Naive thymus-derived CD8-positive, alpha-beta T cell (primary cell): ENCODE measurements around the gene RILPL2. TPM values are rescaled to one million over a fixed set of nuclear protein-coding genes. Genes with fewer than 3 reads are reported as not detected.

Source experiments
- ATAC-seq, 2 donors: fragments of 150-1000 bp; cut with Tn5 transposase in 1 of 2; sonication (Bioruptor Pico), chemical (Tn5 transposase) in 1 of 2; 1 replicate in 1 of 2; 2 replicates in 1 of 2; pipeline ENCODE4 v1.10.0; 2021; ENCODE audit warnings: mild to moderate bottlenecking in 2 of 2, moderate library complexity in 2 of 2
- POLR2A ChIA-PET: fragments of 350-600 bp; sonication (Branson Sonifier 250); formaldehyde crosslinking; loops from one replicate; lab custom pipeline; 2021; ENCODE audit warnings: antibody characterized with exemption; lab: Charles Lee
- DNase-seq, 10 donors: peaks; one replicate each; pipeline versions ENCODE4 v3.0.0 to v3.0.0-alpha.2; 2020 to 2022
- H3K27ac Mint-ChIP-seq, 10 donors: one replicate each; pipeline ENCODE4 v1.8.0; 2020 to 2022; ENCODE audit warnings: mild to moderate bottlenecking in 10 of 10, mixed read lengths in 10 of 10, moderate library complexity in 4 of 10, inconsistent platforms in 1 of 10
- H3K27me3 Mint-ChIP-seq, 5 donors: one replicate each; pipeline ENCODE4 v1.8.0; 2021 to 2022; ENCODE audit warnings: mixed read lengths in 5 of 5
- H3K36me3 Mint-ChIP-seq, 3 donors: one replicate each; pipeline ENCODE4 v1.8.0; 2020 to 2022; ENCODE audit warnings: mixed read lengths in 3 of 3, mild to moderate bottlenecking in 2 of 3, inconsistent platforms in 1 of 3
- H3K4me1 Mint-ChIP-seq, 4 donors: one replicate each; pipeline ENCODE4 v1.8.0; 2021 to 2022; ENCODE audit warnings: mixed read lengths in 4 of 4
- H3K4me3 Mint-ChIP-seq, 10 donors: one replicate each; pipeline ENCODE4 v1.8.0; 2020 to 2022; ENCODE audit warnings: mild to moderate bottlenecking in 10 of 10, mixed read lengths in 10 of 10, moderate library complexity in 6 of 10, inconsistent platforms in 1 of 10
- H3K9me3 Mint-ChIP-seq, 9 donors: one replicate each; pipeline ENCODE4 v1.8.0; 2020 to 2022; ENCODE audit warnings: mixed read lengths in 9 of 9, mild to moderate bottlenecking in 3 of 9, inconsistent platforms in 1 of 9, moderate library complexity in 1 of 9
- polyA plus RNA-seq, 3 donors: library from polyadenylated mRNA; unstranded; fragments of 300-500 nt; fragmentation: Illumina TruSeq; gene quantifications; one replicate each; pipeline ENCODE4 v1.2.3, GENCODE V29; 2021
- total RNA-seq, 8 experiments: library from RNA in 2 of 8; stranded (reverse) in 2 of 8; gene quantifications; one replicate each; pipeline ENCODE4 v1.2.3 and lab custom pipeline; 2021 to 2026

The RILPL2 gene
- total and polyA plus RNA-seq, 5 experiments from 2014 or later: 3.2 to 4.4 (median 3.3) TPM

GRCh38 chr12:123398550-123399254, 37.8 kb downstream of the RILPL2 start:
- H3K9me3 Mint-ChIP-seq: no peaks in the 10 kb centered on the region
- DNase-seq: no peak
- H3K4me1 Mint-ChIP-seq: peaks cover 0 to 13% (median 9%) of the 10 kb centered on the region in 4 donors
- no peaks in the 10 kb centered on the region for H3K27me3 Mint-ChIP-seq
- POLR2A ChIA-PET: interaction anchor here (1.4 kb wide), 1 partner anchor 15 kb away, joined by 5 read pairs; the partner anchor contains the start of gene KMT5A
- ATAC-seq: no peak
- H3K27ac Mint-ChIP-seq: peak overlapping the region in 1 of 10 donors; percentile 62
- H3K36me3 Mint-ChIP-seq: peaks cover 0 to 57% (median 13%) of the 10 kb centered on the region in 3 donors
- no peak overlapping the region for H3K4me3 Mint-ChIP-seq

GRCh38 chr12:123398177-123398549, 38.3 kb downstream of the RILPL2 start:
- Mint-ChIP-seq H3K9me3 (no peaks in the 10 kb centered on the region), H3K27me3 (no peaks in the 10 kb centered on the region), H3K4me3 (no peak overlapping the region), H3K36me3 (peaks cover 0 to 55% (median 11%) of the 10 kb centered on the region in 3 donors), H3K27ac (no peak overlapping the region), H3K4me1 (peaks cover 0 to 13% (median 8%) of the 10 kb centered on the region in 4 donors)
- ATAC-seq (no peak), DNase-seq (no peak)
- POLR2A ChIA-PET: interaction anchor here (1.4 kb wide), 1 partner anchor 14 kb away, joined by 5 read pairs; the partner anchor contains the start of gene KMT5A

GRCh38 chr12:123397400-123397799, 39.1 kb downstream of the RILPL2 start:
- peaks cover 2 to 13% (median 8%) of the 10 kb centered on the region in 4 donors for H3K4me1 Mint-ChIP-seq
- H3K27me3 Mint-ChIP-seq: no peaks in the 10 kb centered on the region
- POLR2A ChIA-PET: interaction anchor here (1.4 kb wide), 1 partner anchor 13 kb away, joined by 5 read pairs; the partner anchor contains the start of gene KMT5A
- ATAC-seq (no peak), DNase-seq (no peak)
- H3K9me3 Mint-ChIP-seq: no peaks in the 10 kb centered on the region
- H3K36me3 Mint-ChIP-seq: peaks cover 0 to 53% (median 9%) of the 10 kb centered on the region in 3 donors
- no peak overlapping the region for H3K27ac Mint-ChIP-seq
- no peak overlapping the region for H3K4me3 Mint-ChIP-seq

- Mint-ChIP-seq H3K4me1 (peaks cover 7 to 13% (median 8%) of the 10 kb centered on the region in 4 donors), H3K4me3 (no peak overlapping the region), H3K27me3 (no peaks in the 10 kb centered on the region), H3K27ac (no peak overlapping the region), H3K9me3 (no peaks in the 10 kb centered on the region), H3K36me3 (peaks cover 0 to 53% (median 9%) of the 10 kb centered on the region in 3 donors)
- no peak for DNase-seq
- ATAC-seq: no peak
- POLR2A ChIA-PET: interaction anchor here (1.2 to 1.4 kb wide), 2 partner anchors 13 kb away, joined by 4 to 5 read pairs; partner anchors contain the start of gene KMT5A
These were observed 39.5 kb downstream of the RILPL2 start for GRCh38 chr12:123396954-123397353.

GRCh38 chr12:123396543-123396942, 39.9 kb downstream of the RILPL2 start:
- no peak for ATAC-seq
- H3K27ac Mint-ChIP-seq: peak overlapping the region in 1 of 10 donors; percentile 56
- POLR2A ChIA-PET: interaction anchor here (1.2 kb wide), 1 partner anchor 13 kb away, joined by 4 read pairs; the partner anchor contains the start of gene KMT5A
- H3K4me1 Mint-ChIP-seq: peaks cover 7 to 13% (median 10%) of the 10 kb centered on the region in 4 donors
- no peak overlapping the region for H3K4me3 Mint-ChIP-seq
- H3K9me3 Mint-ChIP-seq: no peaks in the 10 kb centered on the region
- peaks cover 0 to 55% (median 9%) of the 10 kb centered on the region in 3 donors for H3K36me3 Mint-ChIP-seq
- no peak for DNase-seq
- H3K27me3 Mint-ChIP-seq: no peaks in the 10 kb centered on the region

- Mint-ChIP-seq H3K4me3 (peak overlapping the region in 1 of 10 donors; percentile 45), H3K4me1 (peaks cover 13 to 24% (median 15%) of the 10 kb centered on the region in 4 donors), H3K27ac (no peak overlapping the region)
These were observed 41.2 kb downstream of the RILPL2 start for GRCh38 chr12:123395236-123395635.

GRCh38 chr12:123393747-123394146, 42.7 kb downstream of the RILPL2 start:
- H3K4me3 Mint-ChIP-seq: no peak overlapping the region
- peaks cover 0 to 63% (median 9%) of the 10 kb centered on the region in 3 donors for H3K36me3 Mint-ChIP-seq
- peaks cover 14 to 29% (median 19%) of the 10 kb centered on the region in 4 donors for H3K4me1 Mint-ChIP-seq
- no peaks in the 10 kb centered on the region for H3K27me3 Mint-ChIP-seq
- H3K9me3 Mint-ChIP-seq: no peaks in the 10 kb centered on the region
- ATAC-seq (no peak), DNase-seq (no peak)
- POLR2A ChIA-PET: no interaction called here
- no peak overlapping the region for H3K27ac Mint-ChIP-seq

More at GRCh38 chr12:123395236-123395635, 41.2 kb downstream of the RILPL2 start:
- no peak for ATAC-seq
- H3K36me3 Mint-ChIP-seq: peaks cover 0 to 66% (median 9%) of the 10 kb centered on the region in 3 donors
- H3K9me3 Mint-ChIP-seq: no peaks in the 10 kb centered on the region
- DNase-seq: no peak
- POLR2A ChIA-PET: no interaction called here
- no peaks in the 10 kb centered on the region for H3K27me3 Mint-ChIP-seq

GRCh38 chr12:123391546-123392343, 44.7 kb downstream of the RILPL2 start:
- peaks cover 14 to 43% (median 32%) of the 10 kb centered on the region in 4 donors for H3K4me1 Mint-ChIP-seq
- peaks cover 0 to 53% (median 9%) of the 10 kb centered on the region in 3 donors for H3K36me3 Mint-ChIP-seq
- H3K4me3 Mint-ChIP-seq: peak overlapping the region in 7 of 10 donors; percentile 36 to 91 (median 64)
- H3K27me3 Mint-ChIP-seq: no peaks in the 10 kb centered on the region
- no peaks in the 10 kb centered on the region for H3K9me3 Mint-ChIP-seq
- peak overlapping the region in 7 of 10 donors; percentile 11 to 78 (median 48) for H3K27ac Mint-ChIP-seq
- DNase-seq (no peak), ATAC-seq (no peak)
- POLR2A ChIA-PET: interaction anchor here (1.1 to 1.2 kb wide), 2 partner anchors 26 to 56 kb away, joined by 3 to 4 read pairs; no protein-coding TSS in a partner anchor

GRCh38 chr12:123390498-123391426, 45.7 kb downstream of the RILPL2 start:
- H3K4me3 Mint-ChIP-seq: peak overlapping the region; percentile 78 to 94 (median 88)
- H3K27ac Mint-ChIP-seq: peak overlapping the region; percentile 69 to 92 (median 84)
- H3K27me3 Mint-ChIP-seq: no peaks in the 10 kb centered on the region
- peaks cover 14 to 43% (median 32%) of the 10 kb centered on the region in 4 donors for H3K4me1 Mint-ChIP-seq
- no peaks in the 10 kb centered on the region for H3K9me3 Mint-ChIP-seq
- DNase-seq: no peak
- POLR2A ChIA-PET: interaction anchor here (1.2 kb wide), 1 partner anchor 25 kb away, joined by 4 read pairs; no protein-coding TSS in a partner anchor
- no peak for ATAC-seq
- peaks cover 0 to 43% (median 9%) of the 10 kb centered on the region in 3 donors for H3K36me3 Mint-ChIP-seq

- no peaks in the 10 kb centered on the region for H3K27me3 Mint-ChIP-seq
- ATAC-seq (peak; percentile 15 to 22), DNase-seq (peak in 6 of 10 donors; percentile 8 to 33 (median 21))
- POLR2A ChIA-PET: no interaction called here
- peaks cover 0 to 33% (median 2%) of the 10 kb centered on the region in 3 donors for H3K36me3 Mint-ChIP-seq
- peak overlapping the region; percentile 78 to 94 (median 88) for H3K4me3 Mint-ChIP-seq
- H3K27ac Mint-ChIP-seq: peak overlapping the region; percentile 69 to 92 (median 84)
- no peaks in the 10 kb centered on the region for H3K9me3 Mint-ChIP-seq
- peaks cover 13 to 43% (median 27%) of the 10 kb centered on the region in 4 donors for H3K4me1 Mint-ChIP-seq
These were observed 46.7 kb downstream of the RILPL2 start for GRCh38 chr12:123389560-123390351.
